SK-N-SH treated with all-trans-retinoic acid at 6 μM for 48 hours (cell line): ENCODE results near the gene GRM4.

Experiments
- ATAC-seq: fragments of 200-7000 bp; cut with Tn5 transposase; 3 replicates; pipeline ENCODE4 v1.9.1; 2020; ENCODE audit warnings: mild to moderate bottlenecking, moderate library complexity
- BACH2 ChIP-seq: fragments of 250-450 bp; sonication (Bioruptor Pico); IDR thresholded peaks from 2 replicates; pipeline ENCODE4 v1.9.0; 2021; ENCODE audit warnings: mild to moderate bottlenecking, borderline replicate concordance
- CSDC2 ChIP-seq: fragments of 250-450 bp; sonication (Bioruptor Pico); IDR thresholded peaks from 2 replicates; pipeline ENCODE4 v1.5.0; 2020; ENCODE audit warnings: mild to moderate bottlenecking, moderate library complexity
- ESRRG ChIP-seq: fragments of 250-450 bp; sonication (Bioruptor Pico); IDR thresholded peaks from 2 replicates; pipeline ENCODE4 v1.6.1; 2021; ENCODE audit warnings: mild to moderate bottlenecking
- GLIS3 ChIP-seq: fragments of 250-450 bp; sonication (Bioruptor Pico); IDR thresholded peaks from 2 replicates; pipeline ENCODE4 v1.5.0; 2020; ENCODE audit warnings: mild to moderate bottlenecking, moderate library complexity
- ISL1 ChIP-seq: fragments of 250-450 bp; sonication (Bioruptor Pico); IDR thresholded peaks from 2 replicates; pipeline ENCODE4 v2.1.2; 2022; ENCODE audit warnings: mild to moderate bottlenecking, moderate library complexity
- OSR1 ChIP-seq: fragments of 250-450 bp; sonication (Bioruptor Pico); IDR thresholded peaks from 2 replicates; pipeline ENCODE4 v1.8.0; 2022; ENCODE audit warnings: moderate library complexity, mild to moderate bottlenecking, inconsistent platforms
- POU6F1 ChIP-seq: fragments of 250-450 bp; sonication (Bioruptor Pico); IDR thresholded peaks from 2 replicates; pipeline ENCODE4 v1.8.0; 2021; ENCODE audit warnings: low read depth, mild to moderate bottlenecking, moderate library complexity, borderline replicate concordance
- PPARA ChIP-seq: fragments of 250-450 bp; sonication (Bioruptor Pico); IDR thresholded peaks from 2 replicates; pipeline ENCODE4 v1.5.0; 2020; ENCODE audit warnings: mild to moderate bottlenecking, borderline replicate concordance
- RARB ChIP-seq: fragments of 250-450 bp; sonication (Bioruptor Pico); IDR thresholded peaks from 2 replicates; pipeline ENCODE4 v1.8.0; 2021; ENCODE audit warnings: mild to moderate bottlenecking, moderate library complexity
- SNAI2 ChIP-seq: fragments of 250-450 bp; sonication (Bioruptor Pico); IDR thresholded peaks from 2 replicates; pipeline ENCODE4 v1.5.0; 2020; ENCODE audit warnings: mild to moderate bottlenecking, moderate library complexity
- TCF4 ChIP-seq: fragments of 250-450 bp; sonication (Bioruptor Pico); IDR thresholded peaks from 2 replicates; pipeline ENCODE4 v1.8.0; 2021; ENCODE audit warnings: mild to moderate bottlenecking, moderate library complexity, borderline replicate concordance
- ZC3H10 ChIP-seq: fragments of 250-450 bp; sonication (Bioruptor Pico); IDR thresholded peaks from 2 replicates; pipeline ENCODE4 v1.5.1; 2021; ENCODE audit warnings: mild to moderate bottlenecking, moderate library complexity
- ZFP3 ChIP-seq: fragments of 250-450 bp; sonication (Bioruptor Pico); IDR thresholded peaks from 2 replicates; pipeline ENCODE4 v1.5.0; 2020; ENCODE audit warnings: mild to moderate bottlenecking, moderate library complexity
- ZFP30 ChIP-seq: fragments of 450-650 bp; formaldehyde crosslinking; IDR thresholded peaks from 2 replicates; pipeline ENCODE4 v1.5.0; 2022; ENCODE audit warnings: mild to moderate bottlenecking, moderate library complexity
- ZNF565 ChIP-seq: fragments of 450-650 bp; formaldehyde crosslinking; conservative IDR thresholded peaks from 2 replicates; pipeline ENCODE4 v1.5.0; 2020; ENCODE audit warnings: low read depth, mild to moderate bottlenecking, moderate library complexity
- ZNF70 ChIP-seq: fragments of 450-650 bp; formaldehyde crosslinking; IDR thresholded peaks from 2 replicates; pipeline ENCODE4 v1.5.0; 2020; ENCODE audit warnings: mild to moderate bottlenecking, moderate library complexity
- ZNF8 ChIP-seq: fragments of 450-650 bp; formaldehyde crosslinking; IDR thresholded peaks from 2 replicates; pipeline ENCODE4 v1.5.0; 2020; ENCODE audit warnings: mild to moderate bottlenecking, moderate library complexity
- TF ChIP-seq, protein P1 (sequence below): fragments of 250-450 bp; sonication (Bioruptor Pico); IDR thresholded peaks from 2 replicates; pipeline ENCODE4 v1.5.1; 2020; ENCODE audit warnings: low read depth, mild to moderate bottlenecking, moderate library complexity
- TF ChIP-seq, protein P2 (sequence below): fragments of 250-450 bp; sonication (Bioruptor Pico); IDR thresholded peaks from 2 replicates; pipeline ENCODE4 v1.5.1; 2021; ENCODE audit warnings: mild to moderate bottlenecking, moderate library complexity
- TF ChIP-seq, protein P3 (sequence below): fragments of 250-450 bp; sonication (Bioruptor Pico); IDR thresholded peaks from 2 replicates; pipeline ENCODE4 v1.5.0; 2020; ENCODE audit warnings: mild to moderate bottlenecking, moderate library complexity

The GRM4 gene

GRCh38 chr6:34103321-34103720, 42.6 kb downstream of the GRM4 start:
- ATAC-seq = no peak

DNA sequence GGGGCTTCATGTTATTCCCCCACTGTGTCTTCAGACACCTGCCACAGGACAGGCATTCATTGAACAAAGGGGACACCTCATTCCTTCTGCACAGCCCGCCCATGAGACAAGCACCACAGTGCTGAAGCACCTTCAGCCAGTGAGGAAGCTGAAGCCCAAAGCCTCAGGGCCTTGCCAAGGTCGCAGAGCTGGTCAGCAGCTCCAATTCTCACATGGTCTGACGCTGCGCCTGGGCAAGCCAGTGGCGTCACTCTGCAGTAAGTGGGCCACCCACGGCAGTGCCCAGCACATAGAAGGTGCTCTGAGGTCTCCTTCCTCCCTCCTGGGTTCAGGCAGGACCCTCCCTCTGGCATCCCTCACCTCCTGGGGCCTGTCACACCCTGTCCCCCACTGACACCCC, 43.2 kb downstream of the GRM4 start:
- TF ChIP-seq POU6F1 = no peak
- TF ChIP-seq, protein P1, sequence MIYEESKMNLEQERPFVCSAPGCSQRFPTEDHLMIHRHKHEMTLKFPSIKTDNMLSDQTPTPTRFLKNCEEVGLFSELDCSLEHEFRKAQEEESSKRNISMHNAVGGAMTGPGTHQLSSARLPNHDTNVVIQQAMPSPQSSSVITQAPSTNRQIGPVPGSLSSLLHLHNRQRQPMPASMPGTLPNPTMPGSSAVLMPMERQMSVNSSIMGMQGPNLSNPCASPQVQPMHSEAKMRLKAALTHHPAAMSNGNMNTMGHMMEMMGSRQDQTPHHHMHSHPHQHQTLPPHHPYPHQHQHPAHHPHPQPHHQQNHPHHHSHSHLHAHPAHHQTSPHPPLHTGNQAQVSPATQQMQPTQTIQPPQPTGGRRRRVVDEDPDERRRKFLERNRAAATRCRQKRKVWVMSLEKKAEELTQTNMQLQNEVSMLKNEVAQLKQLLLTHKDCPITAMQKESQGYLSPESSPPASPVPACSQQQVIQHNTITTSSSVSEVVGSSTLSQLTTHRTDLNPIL = no peak
- TF ChIP-seq ISL1 (CRISPR knock-in tag) = no peak
- TF ChIP-seq, protein P2, sequence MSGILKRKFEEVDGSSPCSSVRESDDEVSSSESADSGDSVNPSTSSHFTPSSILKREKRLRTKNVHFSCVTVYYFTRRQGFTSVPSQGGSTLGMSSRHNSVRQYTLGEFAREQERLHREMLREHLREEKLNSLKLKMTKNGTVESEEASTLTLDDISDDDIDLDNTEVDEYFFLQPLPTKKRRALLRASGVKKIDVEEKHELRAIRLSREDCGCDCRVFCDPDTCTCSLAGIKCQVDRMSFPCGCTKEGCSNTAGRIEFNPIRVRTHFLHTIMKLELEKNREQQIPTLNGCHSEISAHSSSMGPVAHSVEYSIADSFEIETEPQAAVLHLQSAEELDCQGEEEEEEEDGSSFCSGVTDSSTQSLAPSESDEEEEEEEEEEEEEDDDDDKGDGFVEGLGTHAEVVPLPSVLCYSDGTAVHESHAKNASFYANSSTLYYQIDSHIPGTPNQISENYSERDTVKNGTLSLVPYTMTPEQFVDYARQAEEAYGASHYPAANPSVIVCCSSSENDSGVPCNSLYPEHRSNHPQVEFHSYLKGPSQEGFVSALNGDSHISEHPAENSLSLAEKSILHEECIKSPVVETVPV (CRISPR knock-in tag) = no peak
- no peak for TF ChIP-seq OSR1 (CRISPR knock-in tag)
- no peak for TF ChIP-seq BACH2
- TF ChIP-seq ZC3H10 = no peak
- no peak for TF ChIP-seq ESRRG (CRISPR knock-in tag)
- no peak for TF ChIP-seq PPARA
- TF ChIP-seq, protein P3, sequence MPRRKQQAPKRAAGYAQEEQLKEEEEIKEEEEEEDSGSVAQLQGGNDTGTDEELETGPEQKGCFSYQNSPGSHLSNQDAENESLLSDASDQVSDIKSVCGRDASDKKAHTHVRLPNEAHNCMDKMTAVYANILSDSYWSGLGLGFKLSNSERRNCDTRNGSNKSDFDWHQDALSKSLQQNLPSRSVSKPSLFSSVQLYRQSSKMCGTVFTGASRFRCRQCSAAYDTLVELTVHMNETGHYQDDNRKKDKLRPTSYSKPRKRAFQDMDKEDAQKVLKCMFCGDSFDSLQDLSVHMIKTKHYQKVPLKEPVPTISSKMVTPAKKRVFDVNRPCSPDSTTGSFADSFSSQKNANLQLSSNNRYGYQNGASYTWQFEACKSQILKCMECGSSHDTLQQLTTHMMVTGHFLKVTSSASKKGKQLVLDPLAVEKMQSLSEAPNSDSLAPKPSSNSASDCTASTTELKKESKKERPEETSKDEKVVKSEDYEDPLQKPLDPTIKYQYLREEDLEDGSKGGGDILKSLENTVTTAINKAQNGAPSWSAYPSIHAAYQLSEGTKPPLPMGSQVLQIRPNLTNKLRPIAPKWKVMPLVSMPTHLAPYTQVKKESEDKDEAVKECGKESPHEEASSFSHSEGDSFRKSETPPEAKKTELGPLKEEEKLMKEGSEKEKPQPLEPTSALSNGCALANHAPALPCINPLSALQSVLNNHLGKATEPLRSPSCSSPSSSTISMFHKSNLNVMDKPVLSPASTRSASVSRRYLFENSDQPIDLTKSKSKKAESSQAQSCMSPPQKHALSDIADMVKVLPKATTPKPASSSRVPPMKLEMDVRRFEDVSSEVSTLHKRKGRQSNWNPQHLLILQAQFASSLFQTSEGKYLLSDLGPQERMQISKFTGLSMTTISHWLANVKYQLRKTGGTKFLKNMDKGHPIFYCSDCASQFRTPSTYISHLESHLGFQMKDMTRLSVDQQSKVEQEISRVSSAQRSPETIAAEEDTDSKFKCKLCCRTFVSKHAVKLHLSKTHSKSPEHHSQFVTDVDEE (CRISPR knock-in tag) = no peak
- TF ChIP-seq SNAI2 (CRISPR knock-in tag) = no peak
- TF ChIP-seq TCF4 (CRISPR knock-in tag) = no peak
- no peak for TF ChIP-seq ZFP30 (CRISPR knock-in tag)
- TF ChIP-seq RARB (CRISPR knock-in tag) = no peak
- TF ChIP-seq CSDC2 = no peak
- TF ChIP-seq GLIS3 (CRISPR knock-in tag) = no peak
- TF ChIP-seq ZNF565 = no peak
- TF ChIP-seq ZNF8 (CRISPR knock-in tag) = no peak
- TF ChIP-seq ZFP3 (CRISPR knock-in tag) = no peak
- no peak for ATAC-seq

More at GRCh38 chr6:34103321-34103720, 42.6 kb downstream of the GRM4 start:
- TF ChIP-seq POU6F1 (no peak), ZFP3 (CRISPR knock-in tag) (no peak), RARB (CRISPR knock-in tag) (no peak), ZC3H10 (no peak), BACH2 (no peak), SNAI2 (CRISPR knock-in tag) (no peak), ESRRG (CRISPR knock-in tag) (no peak), CSDC2 (no peak), PPARA (no peak), GLIS3 (CRISPR knock-in tag) (no peak), ZNF70 (CRISPR knock-in tag) (no peak), ZNF565 (no peak)
- TF ChIP-seq, protein P2 (CRISPR knock-in tag) = no peak
- TF ChIP-seq, protein P1 = no peak
